Activated effector memory CD4-positive, alpha-beta T cell treated with anti-CD3 and anti-CD28 coated beads, Interleukin-2, amount 50 U/mL, for 16 hours (primary cell): ENCODE data around the gene ALPK1.
"Not testable (repeated sequence)": the region's sequence is repeated elsewhere in the genome, so short reads cannot be mapped to it uniquely, and the experiment has no call there.

Source experiments
- DNase-seq: peaks from one replicate; pipeline ENCODE4 v3.0.0-alpha.2; 2020

The ALPK1 gene

GRCh38 chr4:112296949-112297880 is at the start of gene ALPK1:
ALPK1 (plus strand) TSS chr4:112297369.
- DNase-seq = no peak

GRCh38 chr4:112251019-112251643 is 46.0 kb upstream of the ALPK1 start:
- no peak for DNase-seq

DNA sequence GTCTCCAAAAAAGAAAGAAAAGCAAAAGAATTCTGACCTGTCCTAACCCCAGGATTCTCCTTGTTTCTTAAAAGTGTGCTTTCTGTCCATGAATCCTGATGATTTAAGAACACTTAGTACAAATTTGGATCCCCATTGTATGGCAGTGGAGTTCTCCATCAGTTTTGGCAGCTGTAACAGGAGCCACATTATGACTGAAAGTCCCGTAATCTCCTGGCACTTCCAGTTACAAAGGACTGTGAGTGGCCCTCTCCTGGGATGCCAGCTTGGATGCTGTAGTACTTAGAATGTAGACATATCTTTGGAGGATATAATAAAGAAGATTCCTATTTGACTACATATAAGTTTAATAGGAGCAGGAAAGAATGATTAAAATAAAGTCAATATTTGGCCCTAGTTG is 44.9 kb upstream of the ALPK1 start:
- no peak for DNase-seq

DNA sequence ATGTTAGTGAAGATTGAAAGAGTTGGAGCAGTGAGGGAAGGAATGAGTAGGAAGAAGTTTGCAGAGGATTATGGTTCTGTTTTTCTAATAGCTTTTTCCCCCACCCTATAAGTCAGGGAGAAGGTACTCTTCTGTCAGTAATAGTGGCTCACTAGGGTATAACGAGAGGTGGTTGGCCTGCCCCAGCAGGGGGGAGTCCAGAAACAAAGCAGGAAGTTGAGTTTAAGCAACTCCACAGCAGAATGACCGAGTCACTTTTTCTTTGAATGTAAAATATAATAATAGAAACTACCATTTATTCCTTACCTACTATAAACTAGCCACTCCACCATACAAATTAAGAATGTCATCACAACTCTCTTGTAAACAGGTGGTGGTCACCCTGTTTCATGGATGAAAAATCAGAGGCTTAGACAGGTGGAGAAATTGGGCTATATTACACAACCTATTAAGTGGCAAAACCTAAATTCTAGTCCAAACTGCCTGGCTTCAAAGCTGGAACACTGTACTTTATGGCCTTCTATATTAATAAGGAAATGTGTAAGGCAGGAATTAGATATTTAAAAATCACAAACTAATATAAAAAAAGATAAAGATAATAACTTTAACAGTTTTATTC is 43.7 kb upstream of the ALPK1 start:
- no peak for DNase-seq

DNA sequence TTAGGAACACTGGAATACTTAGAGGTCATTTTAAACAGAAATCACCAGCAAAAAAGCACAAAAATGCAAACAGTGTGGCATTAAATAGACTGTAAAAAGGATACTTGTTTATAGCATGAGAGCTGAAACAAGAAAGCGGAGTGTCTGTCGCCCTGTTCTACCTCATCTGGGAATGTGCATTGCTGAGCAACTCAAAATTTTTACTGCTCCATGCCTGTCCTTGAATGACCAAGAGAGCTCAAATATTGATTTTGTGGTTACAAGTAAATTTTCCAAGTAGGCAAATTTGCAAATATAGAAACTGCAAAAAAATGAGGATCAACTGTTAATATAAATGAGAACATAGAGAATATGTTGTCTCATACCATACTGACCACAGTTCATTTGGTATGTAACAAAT is 40.1 kb upstream of the ALPK1 start:
- DNase-seq = no peak

DNA sequence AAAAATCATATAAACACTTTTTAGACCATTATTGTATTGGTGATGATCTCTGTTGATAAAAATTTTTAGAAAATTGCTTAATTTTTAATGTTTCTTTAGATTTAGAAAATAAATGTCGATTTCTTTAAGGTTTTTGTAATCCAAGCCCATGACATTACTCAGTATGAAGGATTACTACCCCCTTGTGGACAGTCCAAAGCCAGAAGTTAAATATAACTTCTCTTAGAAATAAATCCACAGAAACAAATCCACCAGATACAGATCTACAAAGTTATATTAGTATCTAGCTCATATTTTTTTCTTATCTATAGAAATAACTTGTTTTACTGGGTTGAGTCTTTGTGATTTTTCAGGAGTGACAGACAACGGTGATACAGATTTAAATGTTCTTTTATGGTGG is 30.3 kb upstream of the ALPK1 start:
- DNase-seq = no peak

- no peak for DNase-seq
These were observed 27.1 kb upstream of the ALPK1 start for GRCh38 chr4:112270051-112270450.

GRCh38 chr4:112270640-112271421 is 26.3 kb upstream of the ALPK1 start:
- DNase-seq = no peak

GRCh38 chr4:112272292-112272691 is 24.9 kb upstream of the ALPK1 start:
- DNase-seq = no peak

DNA sequence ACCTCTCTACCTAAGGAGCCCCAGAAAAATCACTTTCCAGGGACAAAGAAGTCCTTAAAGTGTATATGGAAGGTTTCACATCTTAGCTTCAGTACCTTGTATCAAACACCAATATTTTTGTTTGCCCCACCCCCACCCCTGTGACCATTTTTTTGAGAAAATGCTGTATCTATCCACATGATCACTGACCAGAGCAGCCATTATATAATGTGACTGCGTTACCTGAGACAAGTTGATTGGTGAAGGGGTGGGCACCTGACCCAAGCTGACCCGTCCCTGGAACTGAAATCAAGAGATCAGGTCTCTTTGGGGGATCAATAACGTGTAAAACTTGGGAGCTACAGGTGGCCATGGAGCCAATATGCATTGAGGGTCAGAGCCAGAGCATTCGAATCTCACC is 22.2 kb upstream of the ALPK1 start:
- DNase-seq = no peak

DNA sequence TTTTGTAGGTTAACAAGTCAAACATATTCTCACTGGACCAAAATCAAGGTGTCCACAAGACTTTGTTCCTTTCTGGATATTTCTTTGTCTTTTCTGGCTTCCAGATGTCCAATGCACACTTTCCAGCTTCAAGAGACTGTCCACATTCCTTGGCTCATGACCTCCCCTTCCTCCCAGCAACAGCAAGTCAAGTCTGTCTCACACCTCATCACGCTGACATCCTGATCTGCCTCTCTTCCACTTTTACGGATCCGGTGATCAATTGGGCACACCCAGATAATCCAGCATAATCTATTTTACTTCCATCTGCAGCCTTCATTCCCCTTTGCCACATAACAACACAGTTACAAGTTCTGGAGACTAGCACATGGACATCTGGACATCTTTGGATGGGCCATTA is 21.1 kb upstream of the ALPK1 start:
- DNase-seq = no peak

DNA sequence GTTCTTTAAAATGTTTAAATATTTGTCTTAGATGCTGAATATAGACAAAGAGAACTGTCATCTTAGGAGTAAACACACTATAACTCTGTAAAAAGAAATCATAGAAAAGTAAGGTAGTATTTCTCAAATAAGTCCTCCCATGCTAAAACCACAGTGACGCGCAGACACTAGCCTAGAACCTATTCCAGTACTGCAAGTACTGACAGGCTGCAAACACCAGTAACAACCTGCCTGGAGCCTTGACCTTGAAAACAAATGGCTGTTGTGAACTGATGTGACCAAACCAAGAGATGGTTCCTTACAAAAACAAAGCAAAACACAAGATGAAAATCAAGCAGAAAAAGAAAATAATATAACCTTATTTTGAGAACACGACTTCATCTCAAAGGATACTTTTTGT is 19.9 kb upstream of the ALPK1 start:
- no peak for DNase-seq

GRCh38 chr4:112277705-112278448 is 19.3 kb upstream of the ALPK1 start:
- no peak for DNase-seq

GRCh38 chr4:112279025-112279881 is 17.9 kb upstream of the ALPK1 start:
- no peak for DNase-seq

DNA sequence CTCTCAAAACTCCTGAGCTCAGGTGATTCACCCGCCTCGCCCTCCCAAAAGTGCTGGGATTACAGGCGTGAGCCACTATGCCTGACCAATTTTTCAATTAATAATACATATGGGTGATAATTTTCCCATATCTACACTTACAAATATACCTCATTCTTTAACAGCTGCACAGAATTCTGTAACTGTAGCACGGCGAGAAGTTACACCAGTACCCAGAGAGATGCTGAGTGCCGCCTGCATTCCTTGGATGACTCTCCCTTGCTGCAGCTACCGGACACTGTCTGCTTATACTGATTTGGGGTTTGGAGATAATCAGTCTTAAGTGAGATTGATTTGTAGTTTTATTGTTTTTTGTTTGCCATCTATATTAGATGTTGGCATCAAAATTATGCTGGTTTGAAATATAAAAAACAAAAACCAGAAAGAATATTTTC is 17.3 kb upstream of the ALPK1 start:
- DNase-seq = no peak

GRCh38 chr4:112280386-112281056 is 16.6 kb upstream of the ALPK1 start:
- no peak for DNase-seq

GRCh38 chr4:112281895-112282398 is 15.2 kb upstream of the ALPK1 start:
- not testable (repeated sequence) for DNase-seq

- no peak for DNase-seq
These were observed 14.1 kb upstream of the ALPK1 start for GRCh38 chr4:112282860-112283667.

- no peak for DNase-seq
These were observed 13.0 kb upstream of the ALPK1 start for GRCh38 chr4:112284166-112284565.
